Activated naive CD8-positive, alpha-beta T cell treated with anti-CD3 and anti-CD28 coated beads for 36 hours (primary cell): ENCODE measurements around the gene SELENBP1. TPM values are rescaled to one million over a fixed set of nuclear protein-coding genes. Genes with fewer than 3 reads are reported as not detected.

Experiments used
- DNase-seq: peaks from one replicate; pipeline ENCODE4 v3.0.0; 2021
- H3K27ac Mint-ChIP-seq: one replicate; pipeline ENCODE4 v1.8.0; 2022; ENCODE audit warnings: mild to moderate bottlenecking, moderate library complexity, mixed read lengths
- H3K27me3 Mint-ChIP-seq: one replicate; pipeline ENCODE4 v1.8.0; 2022; ENCODE audit warnings: mild to moderate bottlenecking, mixed read lengths
- H3K36me3 Mint-ChIP-seq: one replicate; pipeline ENCODE4 v1.8.0; 2021; ENCODE audit warnings: mild to moderate bottlenecking, mixed read lengths
- H3K4me1 Mint-ChIP-seq: one replicate; pipeline ENCODE4 v1.8.0; 2021; ENCODE audit warnings: mixed read lengths
- H3K4me3 Mint-ChIP-seq: one replicate; pipeline ENCODE4 v1.8.0; 2022; ENCODE audit warnings: mild to moderate bottlenecking, moderate library complexity, mixed read lengths
- H3K9me3 Mint-ChIP-seq: one replicate; pipeline ENCODE4 v1.8.0; 2022; ENCODE audit warnings: mixed read lengths
- total RNA-seq, 2 experiments: library from RNA; stranded (reverse); gene quantifications; one replicate each; pipeline ENCODE4 v1.2.3, GENCODE V29; 2021

SELENBP1 gene
- total RNA-seq, 2 experiments from 2014 or later: not detected

DNA sequence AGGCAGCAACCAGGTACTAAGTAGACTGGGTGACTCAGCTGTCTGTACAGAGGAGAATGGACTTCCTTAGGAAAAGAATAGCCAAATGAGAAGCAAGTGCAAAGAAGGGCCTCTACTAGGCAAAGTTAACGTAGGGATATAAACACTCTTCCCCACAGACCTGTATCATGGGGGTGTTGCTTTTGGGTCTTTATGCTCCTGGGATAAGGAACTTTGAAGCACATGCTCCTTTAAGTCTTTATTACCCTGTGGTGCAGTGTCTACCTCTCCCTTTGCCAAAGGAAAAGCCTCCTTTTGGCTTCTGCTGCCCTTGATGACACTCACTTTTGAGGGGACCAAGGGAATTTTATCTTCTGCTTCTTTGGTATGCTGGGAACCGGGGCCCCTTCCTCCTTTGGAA is 30.5 kb downstream of the SELENBP1 start:
- no peaks in the 10 kb centered on the region for H3K27me3 Mint-ChIP-seq
- H3K4me1 Mint-ChIP-seq: peaks cover 31% of the 10 kb centered on the region
- H3K9me3 Mint-ChIP-seq: no peaks in the 10 kb centered on the region
- no peak for DNase-seq
- no peak overlapping the region for H3K27ac Mint-ChIP-seq
- peaks cover 20% of the 10 kb centered on the region for H3K36me3 Mint-ChIP-seq
- no peak overlapping the region for H3K4me3 Mint-ChIP-seq

DNA sequence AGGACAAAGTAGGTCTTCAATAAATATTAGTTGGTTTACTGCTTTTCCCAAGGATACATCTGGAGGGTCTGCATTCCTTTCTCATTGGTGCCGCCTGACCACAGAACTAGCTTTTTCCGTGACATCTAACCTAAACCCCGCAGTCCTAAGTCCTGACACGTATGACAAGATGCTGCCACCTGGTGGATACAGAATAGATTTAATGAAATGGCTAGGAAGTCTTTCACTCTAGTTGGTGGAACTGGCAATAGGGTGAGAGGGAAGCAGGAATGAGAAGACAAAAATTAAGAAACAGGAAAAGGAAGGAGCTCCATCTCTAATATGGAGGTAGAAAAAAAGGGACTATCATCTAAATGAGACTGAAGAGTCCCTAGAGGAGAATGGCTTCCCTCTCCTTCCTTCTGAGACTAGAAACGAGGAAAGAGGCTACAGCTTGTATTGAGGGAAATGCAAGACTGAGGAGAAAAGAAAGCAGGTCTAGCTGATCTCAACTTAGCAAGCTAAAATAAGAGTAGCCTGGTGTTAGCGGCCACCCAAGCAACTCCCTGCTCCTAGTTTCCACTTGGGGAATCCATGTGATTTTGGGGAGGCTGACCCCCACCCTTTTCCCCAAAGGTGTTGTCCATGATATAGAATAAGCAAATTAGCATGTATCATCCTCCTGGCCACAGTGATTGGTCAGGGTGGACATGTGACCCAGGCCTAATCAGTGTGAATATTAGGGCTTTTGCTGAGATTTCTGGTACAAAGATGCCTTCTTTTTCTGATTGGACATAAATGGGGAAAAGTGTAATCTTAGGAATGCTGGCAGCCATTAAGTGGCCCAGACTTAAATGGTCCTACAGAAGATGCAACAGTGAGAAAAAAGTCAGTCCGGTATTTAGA is 31.4 kb downstream of the SELENBP1 start:
- Mint-ChIP-seq H3K9me3 (no peaks in the 10 kb centered on the region), H3K36me3 (peaks cover 14% of the 10 kb centered on the region), H3K4me3 (no peak overlapping the region), H3K27ac (peak overlapping the region; percentile 0), H3K4me1 (peaks cover 27% of the 10 kb centered on the region), H3K27me3 (no peaks in the 10 kb centered on the region)
- DNase-seq: peak; percentile 43

DNA sequence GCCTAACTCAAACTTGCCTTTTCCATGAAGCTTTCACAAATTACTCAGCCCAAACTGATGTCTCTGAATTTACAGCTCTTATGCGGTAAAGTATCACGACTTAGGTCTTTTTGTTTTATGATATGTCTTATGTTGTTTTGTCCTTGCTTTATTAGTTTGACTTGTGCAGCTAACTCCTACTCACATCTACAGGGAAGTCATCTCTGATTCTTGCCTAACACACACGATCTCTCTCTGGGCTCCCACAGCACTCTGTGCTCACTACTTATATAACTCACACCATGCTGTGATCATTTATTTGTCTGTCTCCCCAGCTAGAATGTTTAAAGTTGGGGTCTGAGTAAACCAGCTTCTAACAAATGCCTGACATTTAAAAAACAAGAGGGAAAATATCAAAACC is 35.9 kb downstream of the SELENBP1 start:
- Mint-ChIP-seq H3K27me3 (no peaks in the 10 kb centered on the region), H3K4me3 (no peak overlapping the region), H3K4me1 (peaks cover 9% of the 10 kb centered on the region), H3K9me3 (no peaks in the 10 kb centered on the region), H3K36me3 (no peaks in the 10 kb centered on the region), H3K27ac (no peak overlapping the region)
- no peak for DNase-seq

DNA sequence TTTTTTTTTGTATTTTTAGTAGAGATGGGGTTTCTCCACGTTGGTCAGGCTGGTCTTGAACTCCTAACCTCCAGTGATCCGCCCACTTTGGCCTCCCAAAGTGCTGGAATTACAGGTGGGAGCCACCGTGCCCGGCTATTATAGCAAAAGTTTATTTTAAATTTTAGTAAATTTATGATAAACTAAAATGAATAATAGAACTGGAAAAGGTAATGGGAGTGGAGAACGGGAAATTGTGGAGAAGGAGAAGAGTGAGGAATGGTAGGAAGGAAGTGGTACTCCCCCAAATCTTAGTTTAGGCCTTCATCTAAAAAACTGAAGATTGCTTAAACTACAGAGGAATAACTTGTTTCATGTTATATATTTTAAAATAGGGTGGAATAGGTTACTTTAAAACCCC is 37.7 kb downstream of the SELENBP1 start:
- H3K36me3 Mint-ChIP-seq: no peaks in the 10 kb centered on the region
- no peaks in the 10 kb centered on the region for H3K9me3 Mint-ChIP-seq
- H3K27ac Mint-ChIP-seq: no peak overlapping the region
- no peak overlapping the region for H3K4me3 Mint-ChIP-seq
- H3K4me1 Mint-ChIP-seq: peaks cover under 1% of the 10 kb centered on the region
- no peaks in the 10 kb centered on the region for H3K27me3 Mint-ChIP-seq
- no peak for DNase-seq

DNA sequence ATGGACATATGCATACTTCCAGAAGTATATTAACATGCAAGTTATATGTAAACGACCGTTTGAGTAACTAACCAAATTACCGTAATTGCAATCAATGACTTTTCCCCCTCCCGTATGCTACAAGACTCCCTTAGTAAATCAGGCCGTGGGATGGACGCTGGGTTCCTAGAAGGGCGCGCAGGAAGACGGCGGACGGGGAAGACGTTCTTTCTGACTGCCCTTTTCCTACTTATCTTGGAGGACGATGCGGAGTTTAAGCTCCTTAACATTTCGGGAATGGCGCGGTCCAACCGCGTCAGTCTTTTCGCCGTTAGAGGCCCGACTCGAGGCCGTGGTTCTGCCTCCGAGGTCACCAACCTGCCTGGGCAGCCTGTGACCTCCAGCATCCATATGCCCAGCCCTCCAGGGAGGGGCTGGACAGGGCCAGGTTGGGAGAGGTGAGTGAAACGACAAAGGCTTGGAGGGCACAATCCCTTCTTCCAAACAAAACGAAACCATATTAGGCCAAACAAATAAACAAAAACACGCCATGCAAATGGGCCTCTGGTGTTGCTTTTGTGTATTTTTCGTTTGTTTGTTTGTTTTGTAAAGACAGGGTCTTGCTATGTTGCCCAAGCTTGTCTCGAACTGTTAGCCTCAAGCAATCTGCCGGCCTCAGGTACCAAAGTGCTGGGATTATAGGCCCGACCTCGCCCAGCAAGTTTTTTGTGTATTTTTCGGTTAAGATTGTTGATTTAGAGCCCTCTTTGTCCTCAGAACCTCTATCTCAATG is 44.4 kb downstream of the SELENBP1 start:
- DNase-seq: no peak
- no peaks in the 10 kb centered on the region for H3K9me3 Mint-ChIP-seq
- peaks cover 22% of the 10 kb centered on the region for H3K4me1 Mint-ChIP-seq
- H3K27me3 Mint-ChIP-seq: no peaks in the 10 kb centered on the region
- H3K4me3 Mint-ChIP-seq: peak overlapping the region; percentile 89
- H3K27ac Mint-ChIP-seq: peak overlapping the region; percentile 98
- H3K36me3 Mint-ChIP-seq: peaks cover 10% of the 10 kb centered on the region

DNA sequence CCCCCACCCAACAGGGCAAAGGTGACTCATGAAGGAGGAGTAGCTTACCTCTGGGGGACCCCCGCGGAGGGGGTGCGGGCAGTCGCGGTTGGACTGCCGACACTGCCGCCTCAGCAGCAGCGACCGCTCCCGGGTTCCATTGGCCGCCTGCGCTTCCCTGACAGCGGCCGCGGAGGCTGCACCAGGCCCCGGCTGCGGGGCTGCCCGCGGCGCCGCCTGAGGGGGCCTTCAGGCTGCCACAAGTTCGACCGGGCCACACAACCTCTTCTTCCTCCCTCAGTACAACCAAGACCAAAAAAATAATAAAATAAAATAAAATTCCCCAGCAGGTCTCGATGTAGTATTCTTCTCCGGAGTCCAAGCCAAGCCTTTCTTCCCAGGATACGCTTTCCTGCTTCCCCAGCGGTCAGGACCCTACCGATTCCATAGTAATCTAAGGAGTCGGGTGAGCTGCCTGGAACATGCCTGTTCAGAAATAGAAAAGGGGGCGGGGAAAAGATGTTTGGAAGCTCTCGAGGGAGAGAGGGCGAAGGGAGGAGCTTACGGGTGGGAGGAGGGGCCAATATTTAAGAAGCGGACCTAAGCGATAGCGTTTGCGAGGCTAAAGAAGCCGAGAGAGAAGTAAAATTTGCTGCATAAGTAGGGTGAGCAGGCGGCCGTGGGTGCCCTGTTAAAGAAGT is 45.1 kb downstream of the SELENBP1 start, which contains the start of gene PI4KB:
Gene PI4KB, minus strand, starts transcription at position 194 of the 680 bp plus-strand sequence. CDS start 10,935 bp downstream, outside the sequence.
- Mint-ChIP-seq H3K4me1 (peaks cover 27% of the 10 kb centered on the region), H3K9me3 (no peaks in the 10 kb centered on the region)

DNA sequence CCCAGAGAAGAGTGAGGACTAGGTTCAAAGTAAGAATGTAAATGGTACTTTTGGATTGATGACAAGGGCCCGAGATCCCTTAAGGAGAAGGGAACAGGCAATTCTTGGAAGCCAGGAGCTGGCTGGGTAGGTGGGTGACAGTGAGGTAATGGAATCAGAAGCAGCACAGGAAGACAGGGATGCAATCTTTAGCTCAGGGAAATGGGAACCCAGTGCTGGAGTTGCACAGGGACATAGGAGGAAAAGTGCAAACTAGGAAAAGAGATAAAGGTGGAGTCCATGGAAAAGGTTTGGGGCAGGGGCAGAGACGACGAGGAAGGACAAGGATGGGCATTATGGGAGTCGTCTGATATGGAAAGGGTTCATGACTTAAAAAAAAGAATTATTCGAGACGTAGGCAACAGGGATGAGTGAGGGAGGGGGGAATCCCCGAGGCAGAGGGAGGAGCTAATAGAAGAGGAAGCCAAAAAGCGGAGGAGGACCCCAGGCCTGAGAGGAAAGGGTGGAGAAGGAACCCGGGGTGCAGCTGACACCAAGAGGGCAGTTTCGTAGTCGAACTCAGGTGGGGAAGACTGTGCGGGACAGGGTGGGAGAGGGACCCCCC is 45.8 kb downstream of the SELENBP1 start:
- peaks cover 14% of the 10 kb centered on the region for H3K36me3 Mint-ChIP-seq
- no peaks in the 10 kb centered on the region for H3K9me3 Mint-ChIP-seq
- peaks cover 33% of the 10 kb centered on the region for H3K4me1 Mint-ChIP-seq
- peak overlapping the region; percentile 89 for H3K27ac Mint-ChIP-seq
- DNase-seq: peak; percentile 61
- peak overlapping the region; percentile 89 for H3K4me3 Mint-ChIP-seq
- no peaks in the 10 kb centered on the region for H3K27me3 Mint-ChIP-seq

More for the DNA sequence above, 45.1 kb downstream of the SELENBP1 start, which contains the start of gene PI4KB:
- Mint-ChIP-seq H3K27me3 (no peaks in the 10 kb centered on the region), H3K27ac (peak within 1 kb of the TSS; percentile 98), H3K4me3 (peak within 1 kb of the TSS; percentile 89), H3K36me3 (peaks cover 14% of the 10 kb centered on the region)
- peak; percentile 87 for DNase-seq

DNA sequence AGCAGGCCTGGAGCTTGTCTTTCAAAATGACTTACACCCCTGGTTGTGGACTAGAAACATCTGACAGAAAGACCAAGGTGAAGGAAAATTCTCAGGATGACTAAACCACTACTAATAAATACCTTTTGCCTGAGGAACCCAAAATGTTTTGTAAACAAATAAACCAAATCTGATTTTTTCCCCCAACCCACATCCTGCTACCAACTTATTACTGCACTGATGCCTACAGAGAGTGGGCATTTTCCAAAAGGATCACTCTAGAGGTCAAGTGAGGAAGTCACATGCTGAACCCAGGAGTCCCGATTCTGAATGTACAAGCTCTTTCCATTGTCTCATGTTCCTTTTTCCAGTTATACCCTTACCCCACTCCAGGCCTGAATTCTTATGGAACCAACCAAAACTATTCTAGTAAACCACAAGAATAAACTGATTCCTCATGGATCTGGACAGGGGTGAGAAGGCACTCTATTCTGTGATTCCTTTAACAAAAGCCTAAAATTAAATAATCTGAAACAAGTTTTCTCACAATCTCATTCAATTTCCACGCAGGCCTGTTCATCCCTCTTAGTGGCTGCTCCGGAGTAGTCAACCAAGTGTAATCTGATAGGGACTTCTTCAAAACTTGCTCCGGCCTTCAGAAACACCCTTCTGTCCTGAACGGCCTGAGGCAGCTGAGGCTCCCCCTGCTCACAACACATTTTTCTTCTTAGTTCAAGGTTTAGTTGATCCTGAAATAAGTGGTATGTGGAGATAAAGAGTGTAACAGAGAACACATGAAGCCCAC is 46.7 kb downstream of the SELENBP1 start:
- no peak for DNase-seq
- Mint-ChIP-seq H3K4me3 (peak overlapping the region; percentile 89), H3K9me3 (no peaks in the 10 kb centered on the region), H3K27me3 (no peaks in the 10 kb centered on the region), H3K36me3 (peaks cover 14% of the 10 kb centered on the region), H3K27ac (peak overlapping the region; percentile 89), H3K4me1 (peaks cover 36% of the 10 kb centered on the region)

DNA sequence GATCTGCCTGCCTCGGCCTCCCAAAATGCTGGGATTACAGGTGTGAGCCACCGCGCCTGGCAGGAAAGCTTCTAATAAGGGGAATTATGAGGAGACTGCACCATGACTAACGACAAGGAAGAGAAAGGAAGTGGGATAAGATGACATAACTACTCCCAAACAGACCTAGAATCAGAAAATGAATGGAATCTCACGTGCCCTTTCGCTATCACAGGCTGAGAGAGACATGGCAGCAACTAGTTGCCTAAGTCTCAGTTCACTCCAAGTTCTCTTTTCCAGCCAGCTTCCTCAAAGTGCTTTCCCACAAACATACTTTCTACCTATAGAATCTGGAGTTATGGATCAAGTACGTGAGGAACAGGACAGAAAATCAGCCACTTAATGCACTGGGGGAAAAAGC is 47.3 kb downstream of the SELENBP1 start:
- Mint-ChIP-seq H3K27ac (peak overlapping the region; percentile 89), H3K9me3 (no peaks in the 10 kb centered on the region), H3K36me3 (peaks cover 14% of the 10 kb centered on the region), H3K4me1 (peaks cover 42% of the 10 kb centered on the region), H3K27me3 (no peaks in the 10 kb centered on the region), H3K4me3 (peak overlapping the region; percentile 89)
- DNase-seq: no peak

DNA sequence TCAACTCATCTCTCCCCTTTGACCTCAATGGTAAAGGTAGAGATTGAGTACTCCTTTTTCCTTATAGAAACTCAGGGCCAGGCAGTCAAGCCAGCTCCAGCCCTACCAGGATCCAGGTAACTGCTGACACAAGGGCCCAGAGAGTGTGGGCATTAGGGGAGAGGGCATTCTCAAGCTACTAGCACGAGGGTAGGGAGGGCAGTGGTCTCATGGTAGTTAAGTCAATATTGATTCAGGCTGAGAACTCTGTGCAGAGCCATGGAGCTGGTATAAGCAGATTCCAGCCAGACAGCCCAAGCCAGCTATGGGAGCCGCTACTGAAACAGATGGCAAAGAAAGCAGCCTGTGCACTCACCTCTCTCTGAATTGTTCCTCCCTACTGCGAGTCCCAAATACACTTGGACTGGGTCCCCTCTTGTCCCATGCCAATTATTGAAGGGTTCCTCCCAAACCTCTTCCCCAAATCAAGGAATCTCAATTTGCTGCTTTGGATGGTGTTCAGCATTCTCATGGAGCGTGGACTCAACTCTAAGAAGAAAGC is 48.0 kb downstream of the SELENBP1 start:
- H3K4me1 Mint-ChIP-seq: peaks cover 45% of the 10 kb centered on the region
- H3K27me3 Mint-ChIP-seq: no peaks in the 10 kb centered on the region
- no peak overlapping the region for H3K4me3 Mint-ChIP-seq
- no peak overlapping the region for H3K27ac Mint-ChIP-seq
- H3K9me3 Mint-ChIP-seq: no peaks in the 10 kb centered on the region
- peaks cover 14% of the 10 kb centered on the region for H3K36me3 Mint-ChIP-seq
- DNase-seq: no peak

DNA sequence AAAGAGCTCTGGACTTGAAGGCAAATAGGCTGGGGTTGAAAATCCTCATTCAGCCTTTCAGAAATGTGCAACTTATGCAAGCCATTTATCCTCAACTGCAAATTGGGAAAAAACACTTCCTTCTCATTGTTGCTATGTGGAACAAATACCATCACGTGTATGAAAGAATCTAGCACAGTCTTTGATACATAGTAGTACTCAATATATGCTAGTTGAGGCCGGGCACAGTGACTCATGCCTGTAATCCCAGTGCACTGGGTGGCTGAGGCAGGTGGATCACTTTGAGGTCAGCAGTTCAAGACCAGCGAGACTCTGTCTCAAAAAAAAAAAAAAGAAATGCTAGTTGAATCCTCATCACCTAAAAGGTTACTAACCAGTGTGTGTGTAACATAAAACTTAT is 53.5 kb downstream of the SELENBP1 start:
- Mint-ChIP-seq H3K4me1 (peaks cover 46% of the 10 kb centered on the region), H3K36me3 (peaks cover 25% of the 10 kb centered on the region), H3K9me3 (no peaks in the 10 kb centered on the region), H3K27ac (no peak overlapping the region), H3K4me3 (no peak overlapping the region), H3K27me3 (no peaks in the 10 kb centered on the region)
- DNase-seq: no peak

DNA sequence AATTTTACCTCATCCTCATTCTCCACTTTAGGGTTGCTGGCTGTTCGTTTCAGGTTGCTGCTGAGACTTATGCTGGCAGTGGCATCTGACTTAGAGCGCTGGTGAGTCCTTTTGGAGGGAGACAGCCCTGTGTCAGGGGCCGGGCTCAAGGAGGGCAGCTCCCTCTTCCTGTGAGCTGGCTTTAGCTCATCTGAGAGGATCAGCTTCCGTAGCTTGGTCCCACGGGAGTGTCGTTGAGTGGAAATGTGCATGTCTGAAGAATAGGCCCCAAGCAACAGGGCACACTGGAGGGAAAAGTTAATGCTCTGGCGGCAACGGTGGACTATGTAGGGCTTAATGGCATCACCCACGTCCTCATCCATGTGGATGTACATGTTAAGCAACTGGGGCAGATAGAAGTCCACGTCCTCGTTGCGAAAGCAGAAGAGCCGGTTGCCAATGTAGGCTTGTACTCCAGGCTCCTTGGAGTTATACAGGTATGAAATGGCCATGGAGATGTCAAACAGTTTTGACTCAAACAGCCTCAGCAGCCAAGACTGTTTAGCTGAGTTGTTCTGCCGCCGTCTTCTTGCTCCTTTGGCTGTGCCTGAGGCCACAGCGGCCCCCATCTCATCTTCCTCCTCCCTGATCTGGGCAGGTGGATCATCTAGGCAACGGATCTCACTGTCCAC is 56.8 kb downstream of the SELENBP1 start:
- no peaks in the 10 kb centered on the region for H3K9me3 Mint-ChIP-seq
- no peak for DNase-seq
- peaks cover 60% of the 10 kb centered on the region for H3K4me1 Mint-ChIP-seq
- H3K27ac Mint-ChIP-seq: peak overlapping the region; percentile 11
- no peaks in the 10 kb centered on the region for H3K27me3 Mint-ChIP-seq
- H3K36me3 Mint-ChIP-seq: peaks cover 27% of the 10 kb centered on the region
- H3K4me3 Mint-ChIP-seq: no peak overlapping the region
